Stimulated activated CD8-positive, alpha-beta memory T cell treated with anti-CD3 and anti-CD28 coated beads, Interleukin-12 subunit alpha, Interleukin-12 subunit beta, amount 100 ng/mL, for 1 hour (primary cell): ENCODE results near the gene TP53TG5.

Source experiments
- DNase-seq: peaks from one replicate; pipeline ENCODE4 v3.0.0-alpha.2; 2020; ENCODE audit warnings: low read depth

TP53TG5 gene

DNA sequence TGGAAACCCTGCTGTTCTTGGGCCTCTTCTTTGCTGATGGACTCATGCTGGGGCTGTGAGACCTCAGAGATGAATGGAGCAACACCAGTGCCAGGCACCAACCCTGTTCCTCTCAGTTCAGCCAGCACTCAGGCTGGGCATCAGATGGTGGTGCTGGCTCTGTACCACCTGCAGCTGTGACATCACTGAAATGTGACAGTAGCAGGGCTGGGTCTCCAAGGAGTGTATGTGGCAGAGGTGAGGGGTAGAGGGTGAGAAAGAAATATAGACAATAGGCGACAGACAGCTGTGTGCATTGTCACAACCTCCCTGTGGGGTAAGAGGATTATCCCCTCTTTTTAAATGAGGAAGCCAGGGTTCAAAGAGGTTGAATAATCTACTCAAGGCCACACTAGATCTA lies at the start of gene TP53TG5:
TP53TG5 (minus strand) TSS at position 135 of the 400 bp plus-strand sequence; CDS start at position 46, 89 bp downstream.
- DNase-seq: no peak

DNA sequence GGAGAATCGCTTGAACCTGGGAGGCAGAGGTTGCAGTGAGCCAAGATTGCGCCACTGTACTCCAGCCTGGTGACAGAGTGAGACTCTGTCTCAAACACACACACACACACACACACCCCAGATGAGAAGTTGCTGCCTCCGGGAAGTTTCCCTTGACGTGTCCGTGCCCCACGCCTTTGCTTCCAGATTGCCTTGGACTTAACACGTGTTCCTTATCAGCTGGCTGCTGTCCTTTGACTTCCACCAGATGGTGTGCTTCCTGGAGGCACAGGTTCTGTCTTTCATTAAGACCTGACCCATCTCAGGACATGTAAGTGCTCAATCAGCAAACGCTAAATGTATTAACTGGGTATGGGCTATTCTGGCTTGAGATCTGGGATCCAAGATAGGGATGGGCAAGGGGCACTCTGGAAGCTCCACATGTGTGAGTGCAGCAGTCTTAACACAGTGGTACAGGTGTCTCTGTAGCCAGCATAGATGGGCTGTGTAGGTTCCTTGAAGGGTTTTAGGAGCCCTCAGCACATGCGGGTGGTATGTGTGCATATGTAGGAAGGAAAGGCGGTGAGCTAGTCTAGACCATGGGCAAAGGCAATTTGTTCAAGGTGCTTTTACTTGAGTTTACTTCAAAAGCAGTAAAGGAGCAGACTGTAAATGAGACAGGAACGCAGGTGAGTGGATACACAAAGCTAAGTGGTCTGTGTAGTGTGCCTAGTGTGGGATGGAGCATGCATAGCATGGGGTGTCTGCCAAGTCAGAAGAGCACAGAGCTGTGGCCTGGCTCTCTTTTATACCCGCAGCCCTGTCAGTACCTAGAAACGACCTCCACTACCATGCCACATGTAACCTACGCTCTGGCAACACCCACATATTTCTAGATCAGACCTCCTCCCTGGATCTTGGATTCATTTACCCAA lies 49.4 kb upstream of the TP53TG5 start:
- DNase-seq: no peak

DNA sequence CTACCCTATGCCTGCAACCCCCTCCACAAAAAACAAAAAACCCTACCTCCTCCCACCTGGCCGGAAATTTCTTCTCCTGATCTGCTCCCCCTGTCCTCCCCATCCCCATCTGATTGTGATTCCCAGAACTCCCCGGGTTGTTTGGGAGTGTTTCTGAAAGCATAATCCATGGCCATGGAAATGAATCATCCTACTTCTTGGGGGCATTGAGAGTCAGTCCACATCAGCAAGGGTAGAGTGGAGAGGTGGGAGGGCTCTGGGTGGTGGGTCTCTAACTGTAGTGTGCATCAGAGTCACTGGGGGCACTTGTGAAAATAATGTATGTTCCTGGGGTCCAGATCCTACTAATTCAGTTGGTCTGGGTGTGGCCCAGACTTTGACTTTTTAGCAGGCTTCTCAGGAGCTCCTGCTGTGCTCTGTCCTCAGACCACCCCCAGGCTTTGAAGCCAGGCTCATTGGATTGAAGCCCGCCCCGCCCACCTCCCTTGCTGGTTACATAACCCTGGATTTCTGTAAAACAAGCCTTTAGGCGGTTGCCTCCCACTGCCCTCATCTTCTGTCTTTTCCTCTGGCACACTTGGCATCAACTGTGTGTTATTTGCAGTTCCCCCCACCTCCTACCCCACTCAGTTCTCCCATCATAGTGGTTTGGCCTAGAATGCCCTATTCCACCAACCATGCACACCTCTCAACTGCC lies 48.3 kb upstream of the TP53TG5 start:
- no peak for DNase-seq

DNA sequence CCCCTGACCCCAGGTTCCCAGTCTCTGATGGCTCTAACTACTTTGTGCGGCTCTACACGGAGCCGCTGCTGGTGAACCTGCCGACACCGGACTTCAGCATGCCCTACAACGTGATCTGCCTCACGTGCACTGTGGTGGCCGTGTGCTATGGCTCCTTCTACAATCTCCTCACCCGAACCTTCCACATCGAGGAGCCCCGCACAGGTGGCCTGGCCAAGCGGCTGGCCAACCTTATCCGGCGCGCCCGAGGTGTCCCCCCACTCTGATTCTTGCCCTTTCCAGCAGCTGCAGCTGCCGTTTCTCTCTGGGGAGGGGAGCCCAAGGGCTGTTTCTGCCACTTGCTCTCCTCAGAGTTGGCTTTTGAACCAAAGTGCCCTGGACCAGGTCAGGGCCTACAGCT lies 47.4 kb upstream of the TP53TG5 start:
- DNase-seq: no peak

DNA sequence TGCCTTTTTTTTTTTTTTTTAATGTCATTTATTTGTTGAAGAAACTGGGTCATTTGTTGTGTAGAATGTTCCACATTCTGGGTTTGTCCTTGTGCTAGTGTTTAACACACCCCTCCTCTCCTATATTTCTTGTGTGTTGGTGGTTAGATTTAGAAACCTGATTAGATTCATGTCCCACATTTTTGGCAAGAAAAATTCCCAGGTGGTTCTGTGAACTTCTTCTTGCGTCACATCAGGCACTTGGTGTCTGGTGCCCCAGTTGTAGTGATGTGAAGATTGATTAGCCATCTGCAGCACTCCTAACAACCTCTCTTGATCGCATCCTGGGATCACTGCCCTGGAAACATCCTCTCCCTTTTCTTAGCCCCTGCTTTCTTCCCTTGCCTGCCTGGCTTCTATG lies 45.6 kb upstream of the TP53TG5 start:
- no peak for DNase-seq

DNA sequence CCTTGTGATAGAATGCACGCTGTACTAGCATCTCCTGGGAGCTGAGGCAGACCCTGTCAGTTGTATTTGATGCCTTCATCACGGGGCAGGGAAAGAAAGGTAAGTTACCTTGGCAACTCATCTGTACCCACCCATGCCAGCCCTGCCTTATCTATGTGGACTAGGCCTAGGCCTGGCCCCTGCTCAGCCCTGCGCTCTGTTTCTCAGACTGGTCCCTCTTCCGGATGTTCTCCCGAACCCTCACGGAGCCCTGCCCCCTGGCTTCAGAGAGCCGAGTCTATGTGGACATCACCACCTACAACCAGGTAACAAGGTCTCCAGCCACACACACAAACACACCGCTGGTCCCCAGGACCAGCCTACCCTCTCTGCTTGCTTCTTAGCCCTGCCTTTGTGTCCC lies 42.0 kb upstream of the TP53TG5 start:
- DNase-seq: no peak

DNA sequence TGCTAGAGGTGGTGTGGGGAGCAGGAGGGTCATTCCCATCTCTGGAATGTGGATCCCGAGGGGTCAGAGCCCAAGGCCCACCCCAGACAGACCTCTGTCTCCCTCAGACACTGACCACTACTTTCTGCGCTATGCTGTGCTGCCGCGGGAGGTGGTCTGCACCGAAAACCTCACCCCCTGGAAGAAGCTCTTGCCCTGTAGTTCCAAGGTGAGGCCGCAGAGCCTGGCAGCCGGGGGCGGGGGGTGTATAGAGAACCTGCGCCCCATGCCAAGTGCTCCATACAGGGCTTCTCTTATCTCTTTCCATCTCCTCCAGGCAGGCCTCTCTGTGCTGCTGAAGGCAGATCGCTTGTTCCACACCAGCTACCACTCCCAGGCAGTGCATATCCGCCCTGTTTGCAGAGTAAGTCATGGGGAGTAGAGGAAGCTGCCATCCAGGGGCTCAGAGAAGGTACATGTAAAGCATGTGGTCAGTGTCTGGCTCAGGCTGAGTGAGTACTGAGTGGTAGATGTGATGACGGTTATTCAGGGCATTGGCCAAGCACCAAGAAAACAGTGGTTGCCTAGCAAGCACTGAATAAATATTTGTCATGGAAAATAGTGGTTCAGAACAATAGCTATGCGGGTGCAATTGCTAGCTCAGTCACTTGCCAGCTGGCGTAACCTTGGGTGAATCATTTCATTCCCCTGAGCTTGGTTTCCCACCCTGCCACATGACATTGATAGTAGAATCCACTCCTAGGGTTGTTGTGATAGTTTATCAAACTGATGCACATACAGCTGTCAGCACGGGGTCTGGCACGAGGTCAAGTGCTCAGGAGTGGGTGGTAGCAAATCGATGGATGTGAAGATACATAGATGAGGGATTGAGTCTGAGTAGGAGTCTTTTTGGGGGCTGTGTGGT lies 41.3 kb upstream of the TP53TG5 start:
- DNase-seq: no peak

DNA sequence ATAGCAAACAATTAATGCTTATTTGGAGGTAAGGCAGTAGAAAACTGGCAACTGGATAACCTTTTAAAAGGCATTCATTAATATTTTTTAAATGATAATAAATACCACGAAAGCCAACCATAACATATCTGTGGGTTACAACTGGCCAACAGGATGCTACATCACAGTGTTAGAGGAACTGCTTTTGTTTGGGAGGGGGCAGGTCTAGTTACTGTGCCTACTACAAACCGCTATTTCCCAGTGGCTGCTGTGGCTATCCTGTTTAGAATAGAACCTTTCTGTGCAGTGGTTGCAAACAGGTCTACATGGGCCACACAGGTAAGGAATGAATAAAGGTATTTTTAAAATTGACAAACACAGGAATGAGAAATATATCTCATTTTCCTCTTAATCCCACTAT lies 38.8 kb upstream of the TP53TG5 start:
- no peak for DNase-seq

DNA sequence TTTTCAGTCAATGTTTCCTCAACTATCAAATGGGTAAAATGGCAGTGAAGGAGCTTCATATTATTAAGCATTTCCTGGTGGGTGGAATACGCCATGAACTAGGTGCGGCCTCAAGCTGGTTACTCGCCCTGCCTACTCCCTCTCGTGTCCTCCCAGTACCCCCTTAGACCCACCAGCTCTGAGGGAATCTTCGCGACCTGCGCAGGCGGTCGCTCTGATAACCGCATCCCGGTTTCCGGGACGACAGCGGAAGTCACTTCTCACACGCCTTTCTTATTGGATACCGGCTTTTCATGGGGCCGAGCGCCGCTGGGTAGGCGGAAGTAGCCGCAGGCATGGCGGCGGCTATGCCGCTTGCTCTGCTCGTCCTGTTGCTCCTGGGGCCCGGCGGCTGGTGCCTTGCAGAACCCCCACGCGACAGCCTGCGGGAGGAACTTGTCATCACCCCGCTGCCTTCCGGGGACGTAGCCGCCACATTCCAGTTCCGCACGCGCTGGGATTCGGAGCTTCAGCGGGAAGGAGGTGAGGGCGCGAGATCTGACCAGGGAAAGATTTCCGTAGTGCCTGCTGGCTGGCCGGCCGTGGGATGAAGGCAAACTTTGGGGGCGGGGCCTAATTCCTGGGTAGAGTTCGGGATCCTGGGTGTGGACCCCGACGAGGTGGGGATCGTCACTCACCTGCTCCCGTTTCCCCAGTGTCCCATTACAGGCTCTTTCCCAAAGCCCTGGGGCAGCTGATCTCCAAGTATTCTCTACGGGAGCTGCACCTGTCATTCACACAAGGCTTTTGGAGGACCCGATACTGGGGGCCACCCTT lies 37.9 kb upstream of the TP53TG5 start, which contains the start of gene PIGT:
PIGT (plus strand) TSS at position 320 of the 816 bp plus-strand sequence; CDS start at position 336, 16 bp downstream.
- peak; percentile 83 for DNase-seq

DNA sequence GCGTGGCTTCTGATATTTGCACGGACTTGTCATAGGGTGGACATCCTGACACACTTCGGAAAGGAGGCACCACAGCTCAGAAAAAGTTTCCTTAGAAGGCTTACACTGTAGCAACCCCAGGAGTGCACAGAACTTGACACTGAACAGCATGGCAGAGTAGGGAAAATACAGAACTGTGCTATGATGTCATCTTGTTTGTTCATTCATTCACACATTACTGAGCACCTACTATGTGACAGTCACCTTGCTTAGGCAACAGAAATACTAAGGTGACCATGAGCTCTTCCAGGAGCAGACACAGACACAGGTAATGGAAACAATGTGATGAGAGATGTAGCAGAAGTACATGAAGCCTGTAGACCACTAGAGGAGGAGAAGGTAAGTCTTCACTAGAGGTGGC lies 35.4 kb upstream of the TP53TG5 start:
- DNase-seq: no peak

DNA sequence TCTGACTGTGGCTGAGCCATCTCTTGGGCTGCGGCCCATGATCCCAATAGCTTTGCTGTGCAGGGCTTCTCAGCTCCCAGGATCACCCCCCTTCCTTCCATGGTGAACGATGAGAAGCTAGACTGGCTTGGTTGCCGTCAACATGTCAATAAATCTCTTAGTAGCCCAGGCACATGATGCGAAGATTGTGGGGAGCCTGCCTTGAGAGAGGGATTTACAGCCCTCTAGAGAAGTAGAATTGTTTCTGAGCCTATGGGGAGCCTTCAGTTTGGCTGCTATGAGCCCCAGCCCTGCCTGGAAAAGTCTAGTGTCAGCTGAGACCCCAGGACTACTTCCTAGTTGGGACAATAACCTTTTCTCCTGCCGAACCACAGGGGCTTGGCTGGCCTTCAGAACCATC lies 34.5 kb upstream of the TP53TG5 start:
- no peak for DNase-seq

DNA sequence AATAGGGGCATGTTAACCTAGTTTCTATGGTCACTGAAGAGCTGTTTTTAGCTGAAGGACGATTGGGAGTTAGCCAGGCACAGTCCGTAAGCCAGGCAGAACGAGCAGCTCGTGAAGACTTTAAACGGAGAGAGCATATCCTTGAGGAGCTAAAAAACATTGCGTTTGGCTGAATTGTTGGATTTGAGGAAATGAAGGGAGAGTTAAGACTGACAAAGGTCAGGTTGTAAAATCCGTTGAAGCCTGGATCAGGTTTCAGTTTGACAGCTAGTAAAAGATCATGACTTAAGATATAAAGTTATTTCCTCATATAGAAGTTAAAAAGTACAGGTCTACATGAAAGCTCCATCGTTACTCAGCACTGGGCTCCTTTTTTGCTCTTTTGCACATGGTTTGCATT lies 32.8 kb upstream of the TP53TG5 start:
- no peak for DNase-seq

DNA sequence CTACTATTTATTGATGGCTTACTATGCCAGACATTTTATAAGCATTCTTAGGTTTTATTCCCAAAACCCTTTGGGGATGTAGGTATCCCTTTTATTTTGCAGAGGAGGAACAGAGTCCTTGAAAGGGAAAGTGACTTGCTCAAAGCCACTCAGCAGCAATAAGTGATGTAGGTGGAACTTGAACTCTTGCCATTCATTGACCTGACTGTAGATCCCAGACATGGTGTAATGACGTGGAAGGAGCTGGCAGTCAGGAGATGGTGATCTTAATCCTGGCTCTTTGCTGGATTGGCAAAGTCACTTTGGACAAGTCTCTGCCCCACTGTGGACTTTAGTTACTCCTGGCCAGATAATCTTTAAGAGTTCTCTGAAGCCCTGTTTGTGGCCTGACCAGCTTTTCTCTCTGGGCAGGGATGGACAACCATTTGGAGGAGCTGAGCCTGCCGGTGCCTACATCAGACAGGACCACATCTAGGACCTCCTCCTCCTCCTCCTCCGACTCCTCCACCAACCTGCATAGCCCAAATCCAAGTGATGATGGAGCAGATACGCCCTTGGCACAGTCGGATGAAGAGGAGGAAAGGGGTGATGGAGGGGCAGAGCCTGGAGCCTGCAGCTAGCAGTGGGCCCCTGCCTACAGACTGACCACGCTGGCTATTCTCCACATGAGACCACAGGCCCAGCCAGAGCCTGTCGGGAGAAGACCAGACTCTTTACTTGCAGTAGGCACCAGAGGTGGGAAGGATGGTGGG lies 31.6 kb upstream of the TP53TG5 start:
- no peak for DNase-seq

DNA sequence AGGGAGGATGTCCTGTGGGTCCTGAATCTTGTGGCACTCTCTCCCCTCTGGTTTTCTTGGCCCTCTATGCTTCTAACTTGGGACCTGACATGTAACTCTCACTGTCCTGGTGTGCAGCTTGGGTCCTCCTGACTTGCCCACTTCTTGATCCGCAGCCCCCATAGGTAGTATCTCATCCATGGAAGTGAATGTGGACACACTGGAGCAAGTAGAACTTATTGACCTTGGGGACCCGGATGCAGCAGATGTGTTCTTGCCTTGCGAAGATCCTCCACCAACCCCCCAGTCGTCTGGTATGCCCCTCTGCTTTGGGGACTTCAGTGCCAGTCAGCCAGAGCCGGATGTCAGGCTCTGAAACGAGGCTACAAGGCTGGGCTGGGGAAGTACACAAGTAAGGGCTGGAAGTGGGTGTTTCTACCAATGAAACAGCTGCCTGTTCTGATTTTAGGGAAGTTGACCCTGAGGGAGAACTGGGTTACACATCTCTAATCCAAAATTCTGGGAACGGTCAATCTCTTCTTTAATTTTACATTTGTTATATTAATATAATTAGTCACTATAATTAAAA lies 30.6 kb upstream of the TP53TG5 start:
- DNase-seq: no peak

DNA sequence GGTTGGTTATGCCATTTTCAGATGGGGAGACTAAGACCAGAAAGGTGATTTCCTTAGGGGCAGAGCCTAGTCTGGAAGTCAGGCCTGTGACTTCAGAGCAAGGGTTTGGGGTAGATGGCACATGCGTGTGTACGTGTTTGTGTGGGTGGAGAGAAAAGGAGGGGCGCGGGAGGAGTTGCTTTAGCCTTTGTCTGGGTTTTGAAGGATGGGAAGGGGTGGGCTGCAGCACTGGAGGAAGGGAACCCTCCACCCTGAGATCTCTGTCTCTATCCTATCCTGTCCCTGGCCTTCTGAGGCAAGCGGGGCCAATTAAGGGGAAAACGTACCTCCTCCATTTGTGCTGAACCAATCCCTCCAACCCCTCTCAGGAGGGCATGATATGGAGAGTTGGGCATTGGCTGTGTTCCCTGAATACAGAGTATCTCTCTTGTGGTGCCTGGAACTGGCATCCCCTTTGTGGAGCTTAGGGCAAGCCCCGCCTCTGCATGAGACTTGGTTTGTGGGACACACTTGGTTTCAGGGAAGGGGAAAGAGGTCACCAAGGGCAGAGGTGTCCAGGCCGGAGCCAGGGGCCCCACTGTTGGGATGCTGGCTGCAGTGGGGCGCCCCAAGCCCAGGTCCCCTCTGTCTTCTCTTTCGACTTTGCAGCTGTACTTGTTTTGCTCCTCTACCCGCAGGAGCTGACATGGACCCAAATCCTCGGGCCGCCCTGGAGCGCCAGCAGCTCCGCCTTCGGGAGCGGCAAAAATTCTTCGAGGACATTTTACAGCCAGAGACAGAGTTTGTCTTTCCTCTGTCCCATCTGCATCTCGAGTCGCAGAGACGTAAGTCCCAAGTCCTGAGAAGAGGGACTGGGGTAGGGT lies 29.9 kb upstream of the TP53TG5 start, which contains the start of gene DBNDD2:
DBNDD2 (plus strand) TSS at position 507 of the 863 bp plus-strand sequence; CDS start at position 686, 179 bp downstream.
- no peak for DNase-seq

DNA sequence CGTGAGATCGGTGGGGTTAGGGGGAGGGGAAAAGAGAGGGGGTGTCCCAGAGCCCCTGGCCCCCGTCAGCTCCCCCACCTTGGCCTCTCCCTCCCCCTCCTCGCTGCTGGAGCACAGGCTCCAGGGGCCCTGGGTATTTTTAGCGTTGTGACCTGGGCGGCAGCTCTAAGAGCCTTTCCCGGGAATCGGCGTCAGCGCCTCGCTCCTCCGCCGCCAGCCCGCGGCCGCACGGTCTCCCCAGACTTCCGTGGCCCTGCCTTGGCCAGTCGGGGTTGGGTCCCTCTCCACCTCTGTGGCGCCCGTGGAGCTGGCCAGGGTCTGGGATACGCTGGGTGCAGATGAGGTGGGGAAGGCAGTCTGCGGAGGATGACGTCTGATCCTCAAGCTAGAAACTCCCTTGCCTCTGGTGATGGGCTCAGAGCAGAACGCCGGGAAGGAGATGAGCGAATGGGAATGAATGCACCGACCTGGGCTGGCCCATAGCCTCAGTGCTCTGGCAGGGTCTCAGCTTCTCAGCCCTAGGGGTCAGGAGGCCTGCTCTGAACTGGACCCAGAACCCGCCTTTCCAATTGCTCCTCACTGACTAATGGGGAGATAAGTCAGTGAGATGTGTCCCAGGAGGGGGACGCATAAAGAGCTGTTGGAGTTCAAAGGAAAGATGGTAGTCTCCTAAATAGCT lies 29.1 kb upstream of the TP53TG5 start:
- no peak for DNase-seq

DNA sequence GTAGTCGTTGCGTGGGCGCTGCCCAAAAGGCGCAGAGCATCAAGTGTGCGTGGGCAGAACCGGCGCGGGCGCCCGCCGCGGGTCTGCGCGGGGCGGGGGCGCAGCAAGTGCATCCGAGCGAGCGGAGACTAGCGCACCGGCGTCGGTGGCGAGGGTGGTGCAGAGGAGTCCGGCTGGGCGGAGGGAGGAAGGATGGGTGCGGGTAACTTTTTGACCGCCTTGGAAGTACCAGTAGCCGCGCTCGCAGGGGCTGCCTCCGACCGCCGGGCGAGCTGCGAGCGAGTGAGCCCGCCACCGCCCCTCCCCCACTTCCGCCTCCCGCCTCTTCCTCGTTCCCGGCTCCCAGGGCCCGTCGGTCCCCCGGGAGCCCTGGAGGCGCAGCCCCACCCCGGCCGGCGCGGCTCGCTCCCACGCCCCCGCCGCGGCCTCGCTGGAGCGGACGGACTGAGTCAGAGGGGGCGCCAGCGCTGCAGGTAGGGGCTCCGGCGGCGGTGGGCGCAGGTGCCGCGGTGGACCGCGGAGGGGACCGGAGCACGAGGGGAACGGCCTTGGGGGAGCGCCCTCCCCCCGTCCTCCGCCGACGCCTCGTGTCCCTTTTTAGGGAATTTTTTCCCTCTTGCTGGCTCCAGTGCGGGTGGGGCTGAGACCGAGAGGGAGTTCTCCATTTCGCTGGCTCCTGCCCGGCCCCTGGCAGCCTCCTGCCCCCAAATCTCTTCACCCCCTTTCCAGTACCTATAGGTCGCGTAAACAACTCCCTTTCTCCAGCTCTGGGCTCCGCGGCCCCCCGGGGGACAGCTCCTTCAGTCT lies 28.3 kb upstream of the TP53TG5 start:
- DNase-seq: peak; percentile 25
